ENCODE results near the gene HIVEP1.

DNA sequence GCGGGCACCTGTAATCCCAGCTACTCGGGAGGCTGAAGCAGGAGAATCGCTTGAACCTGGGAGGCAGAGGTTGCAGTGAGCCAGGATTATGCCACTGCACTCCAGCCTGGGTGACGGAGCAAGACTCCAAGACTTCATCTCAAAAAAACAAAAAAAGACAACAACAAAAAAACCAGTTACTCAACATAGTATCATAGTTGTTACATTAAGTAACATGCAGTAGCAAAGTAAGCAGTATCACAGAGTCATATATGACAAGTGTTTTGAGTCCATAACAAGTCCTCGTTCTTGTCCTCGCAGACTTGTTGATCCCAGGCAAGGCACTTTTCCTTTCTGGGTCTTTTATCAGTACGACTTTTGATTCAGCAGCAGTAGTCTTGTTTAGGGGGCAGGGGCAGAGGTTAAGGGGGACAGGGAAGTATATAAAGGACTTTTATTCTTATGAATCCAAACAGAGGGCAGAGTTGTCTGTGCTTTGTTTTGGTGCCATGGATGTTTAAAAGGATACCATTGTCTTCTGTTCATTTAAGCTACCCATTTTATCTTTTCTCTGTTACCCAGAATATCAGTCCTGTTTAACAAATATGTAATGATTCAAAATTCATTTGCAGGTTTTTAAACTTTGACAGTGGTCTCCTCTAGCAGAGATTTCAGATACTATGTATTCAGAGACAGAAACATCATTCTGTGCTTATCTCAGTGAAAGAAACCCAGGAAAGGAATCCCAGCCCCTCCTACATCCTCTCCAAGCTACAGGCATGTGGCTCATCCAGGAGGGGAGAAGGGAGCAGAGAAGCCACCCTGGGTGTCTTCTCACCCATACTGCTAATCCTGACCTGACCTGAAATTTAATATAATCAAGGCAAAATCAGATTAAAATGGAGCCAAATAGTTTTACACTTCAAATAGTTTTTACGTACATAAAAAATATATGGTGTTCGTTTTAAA is 140.2 kb downstream of the HIVEP1 start:
- TF ChIP-seq, protein P1, sequence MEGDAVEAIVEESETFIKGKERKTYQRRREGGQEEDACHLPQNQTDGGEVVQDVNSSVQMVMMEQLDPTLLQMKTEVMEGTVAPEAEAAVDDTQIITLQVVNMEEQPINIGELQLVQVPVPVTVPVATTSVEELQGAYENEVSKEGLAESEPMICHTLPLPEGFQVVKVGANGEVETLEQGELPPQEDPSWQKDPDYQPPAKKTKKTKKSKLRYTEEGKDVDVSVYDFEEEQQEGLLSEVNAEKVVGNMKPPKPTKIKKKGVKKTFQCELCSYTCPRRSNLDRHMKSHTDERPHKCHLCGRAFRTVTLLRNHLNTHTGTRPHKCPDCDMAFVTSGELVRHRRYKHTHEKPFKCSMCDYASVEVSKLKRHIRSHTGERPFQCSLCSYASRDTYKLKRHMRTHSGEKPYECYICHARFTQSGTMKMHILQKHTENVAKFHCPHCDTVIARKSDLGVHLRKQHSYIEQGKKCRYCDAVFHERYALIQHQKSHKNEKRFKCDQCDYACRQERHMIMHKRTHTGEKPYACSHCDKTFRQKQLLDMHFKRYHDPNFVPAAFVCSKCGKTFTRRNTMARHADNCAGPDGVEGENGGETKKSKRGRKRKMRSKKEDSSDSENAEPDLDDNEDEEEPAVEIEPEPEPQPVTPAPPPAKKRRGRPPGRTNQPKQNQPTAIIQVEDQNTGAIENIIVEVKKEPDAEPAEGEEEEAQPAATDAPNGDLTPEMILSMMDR (IDR thresholded peaks at IDR 0.05), result no peak
- no peak for TF ChIP-seq POLR2A (IDR thresholded peaks at IDR 0.05)

Measured in testis (tissue), 2 donors.